Retina (tissue), 1 donor: Measurements from ENCODE around the gene PREB.

Source experiments
- DNase-seq: peaks from one replicate; pipeline ENCODE4 v3.0.0-alpha.2; 2016

PREB gene

GRCh38 chr2:27152102-27152795 lies 17.8 kb upstream of the PREB start:
- no peak for DNase-seq

DNA sequence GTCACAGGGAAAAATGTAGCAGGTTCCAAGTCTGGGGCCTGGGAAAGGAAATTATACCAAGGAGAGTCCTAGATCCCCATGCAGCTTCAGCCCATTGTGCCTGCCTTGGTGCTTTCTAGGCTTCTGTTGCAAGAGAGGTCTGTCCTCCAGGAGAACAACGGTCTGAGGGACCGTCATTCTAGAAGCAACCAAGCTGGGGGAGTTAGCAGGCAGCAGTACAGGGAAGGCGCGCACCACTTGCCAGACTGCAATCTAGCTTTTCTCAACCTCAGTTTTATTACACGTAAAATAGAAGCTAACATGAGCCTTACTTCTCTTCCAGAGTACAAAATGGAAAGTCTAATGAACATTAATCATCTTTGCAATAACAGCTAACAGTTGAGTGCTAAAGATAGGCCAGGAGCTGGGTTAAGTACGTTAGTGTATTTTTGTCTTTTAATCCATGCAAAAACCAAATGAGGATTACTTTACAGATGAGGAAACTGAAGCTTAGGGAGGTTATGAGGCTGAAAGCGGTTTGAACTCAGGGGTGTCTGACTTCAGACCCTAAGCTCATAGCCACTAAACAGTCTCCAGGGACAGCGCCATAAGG lies 16.3 kb upstream of the PREB start:
- no peak for DNase-seq

GRCh38 chr2:27149570-27150405 lies 15.4 kb upstream of the PREB start:
- DNase-seq, result no peak

GRCh38 chr2:27148801-27149439 lies 14.5 kb upstream of the PREB start, which contains the start of gene TCF23:
TCF23 (plus strand) TSS chr2:27149004; CDS start chr2:27149134, 130 bp downstream.
- DNase-seq, result no peak

DNA sequence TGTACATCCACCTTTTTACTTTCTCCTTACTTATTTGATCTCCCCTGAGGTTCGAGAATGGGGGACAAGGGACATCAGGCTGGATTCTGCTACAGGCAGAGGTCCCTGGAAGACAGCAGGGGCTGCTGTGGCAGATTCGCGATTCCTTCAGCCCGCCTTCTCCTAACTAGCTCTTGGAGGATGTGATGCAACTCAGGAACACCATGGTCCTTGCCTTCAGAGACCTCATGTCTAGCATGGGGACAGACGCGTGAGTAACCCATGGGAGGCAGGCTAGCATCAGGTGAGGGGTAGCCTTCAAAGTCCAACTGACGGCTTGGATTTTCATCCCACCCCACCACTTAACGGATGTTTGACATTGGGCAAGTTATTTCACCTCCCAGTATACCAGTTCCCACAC lies 13.5 kb upstream of the PREB start:
- DNase-seq, result no peak

GRCh38 chr2:27145682-27146081 lies 11.2 kb upstream of the PREB start:
- no peak for DNase-seq

DNA sequence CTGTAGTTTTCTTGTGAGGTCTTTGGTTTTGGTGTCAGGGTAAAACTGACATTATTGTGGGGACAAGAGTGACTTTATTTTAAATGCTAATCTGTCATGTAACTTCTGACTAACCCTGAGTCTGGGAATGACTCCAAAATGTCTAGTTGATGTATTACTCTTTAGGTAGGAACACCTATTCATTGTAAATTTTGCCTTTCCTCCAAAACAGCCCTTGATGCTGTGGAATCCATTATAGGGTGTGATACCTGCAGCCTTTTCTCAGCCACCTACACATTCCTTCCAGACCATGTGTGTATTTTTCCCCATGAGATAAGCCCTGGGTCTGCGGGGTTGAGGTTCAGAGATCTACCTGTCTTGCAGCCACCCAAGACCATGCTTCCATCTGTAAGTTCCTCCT lies 8.8 kb upstream of the PREB start:
- no peak for DNase-seq

DNA sequence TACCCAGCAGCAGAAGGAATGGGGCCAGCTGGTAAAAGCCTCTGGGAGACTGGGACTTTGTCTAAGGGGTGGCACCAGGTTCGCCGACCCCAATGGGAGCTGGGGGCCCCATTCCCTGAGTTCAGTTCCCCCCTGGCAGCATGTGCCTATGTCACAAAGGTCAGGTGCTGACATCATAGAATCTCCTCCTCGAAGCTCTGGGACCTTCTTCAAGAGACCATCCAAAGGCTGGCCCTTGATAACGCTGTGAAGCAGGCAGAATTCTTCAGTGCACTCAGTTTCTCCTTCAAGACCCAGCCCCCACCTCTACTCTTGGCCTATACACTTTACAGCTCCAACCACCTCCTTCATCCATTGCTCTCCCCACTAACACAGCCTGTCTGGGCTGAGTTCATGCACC lies 4.9 kb upstream of the PREB start, which contains the start of gene PRR30:
Gene PRR30, minus strand, starts transcription at position 101 of the 400 bp plus-strand sequence. CDS start 1,081 bp downstream, outside the sequence.
- no peak for DNase-seq

DNA sequence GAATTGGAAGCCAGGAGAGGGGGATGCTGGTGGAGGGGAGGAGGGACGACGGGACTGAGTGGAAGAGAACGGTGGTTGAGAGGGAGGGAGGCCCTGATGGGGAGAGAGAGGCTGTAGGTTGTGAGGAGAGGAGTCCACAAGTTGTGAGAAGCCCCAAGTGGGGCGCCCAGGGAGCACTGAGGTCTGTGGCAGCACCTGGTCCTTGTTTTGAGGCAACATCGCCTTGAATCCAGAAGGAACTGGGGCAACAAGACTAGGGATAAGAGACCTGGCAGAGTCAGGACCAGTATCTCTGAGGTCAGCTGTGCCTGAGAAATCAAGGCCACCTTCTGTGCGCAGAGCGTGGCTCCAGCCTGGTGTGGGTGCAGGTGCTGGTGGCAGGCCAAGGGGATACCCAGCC lies 3.7 kb upstream of the PREB start:
- no peak for DNase-seq

- no peak for DNase-seq
These were observed 3.0 kb upstream of the PREB start for GRCh38 chr2:27137322-27137935.

GRCh38 chr2:27136751-27137150 lies 2.3 kb upstream of the PREB start:
- no peak for DNase-seq

GRCh38 chr2:27135478-27135955 lies 1.1 kb upstream of the PREB start:
- DNase-seq, result no peak

DNA sequence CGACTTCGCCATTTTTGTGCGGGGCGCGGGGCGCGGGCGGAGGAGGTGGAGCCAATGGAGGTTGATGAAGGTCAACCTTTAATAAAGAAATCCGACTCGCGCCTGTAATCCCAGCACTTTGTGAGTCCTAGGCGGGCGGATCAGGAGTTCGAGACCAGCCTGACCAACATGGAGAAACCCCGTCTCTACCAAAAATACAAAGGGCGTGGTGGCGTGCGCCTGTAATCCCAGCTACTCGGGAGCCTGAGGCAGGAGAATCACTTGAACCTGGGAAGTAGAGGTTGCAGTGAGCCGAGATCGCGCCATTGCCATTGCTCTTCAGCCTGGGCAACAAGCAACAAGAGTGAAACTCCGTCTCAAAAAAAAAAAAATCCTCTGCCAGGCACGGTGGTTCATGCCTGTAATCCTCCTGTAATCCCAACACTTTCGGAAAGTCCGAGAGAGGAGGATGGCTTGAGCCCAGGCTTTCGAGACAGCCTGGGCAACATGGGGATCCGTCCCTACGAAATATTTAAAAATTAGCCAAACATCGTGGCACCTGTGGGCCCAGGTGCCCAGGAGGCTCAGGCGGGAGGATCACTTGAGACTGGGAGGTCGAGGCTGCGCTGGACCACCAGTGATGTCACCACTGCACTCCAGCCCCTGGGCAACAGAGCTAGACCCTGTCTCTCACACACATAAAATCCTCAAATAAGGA lies 493 bp upstream of the PREB start:
- no peak for DNase-seq

- no peak for DNase-seq
These were observed 1.1 kb downstream of the PREB start for GRCh38 chr2:27133195-27133875.

DNA sequence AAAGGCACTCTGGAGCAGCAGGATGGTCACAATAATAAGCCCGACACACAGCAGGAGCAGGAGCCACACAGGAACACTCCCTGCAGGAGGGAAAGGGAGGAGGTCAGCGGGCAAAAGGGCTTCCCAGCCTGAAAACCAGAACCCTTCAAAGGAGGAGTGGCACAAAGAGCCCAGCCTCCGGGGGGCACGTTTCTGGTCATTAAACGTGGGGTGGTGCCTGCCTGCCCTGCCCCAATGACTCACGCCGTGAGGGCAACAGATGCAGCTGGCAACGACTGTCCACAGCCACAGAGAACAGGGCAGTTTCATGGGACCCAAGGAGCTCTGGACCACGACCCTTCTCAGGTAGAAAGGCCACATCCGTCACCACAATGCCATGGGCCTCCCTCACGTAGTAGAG lies 3.0 kb downstream of the PREB start:
- no peak for DNase-seq

DNA sequence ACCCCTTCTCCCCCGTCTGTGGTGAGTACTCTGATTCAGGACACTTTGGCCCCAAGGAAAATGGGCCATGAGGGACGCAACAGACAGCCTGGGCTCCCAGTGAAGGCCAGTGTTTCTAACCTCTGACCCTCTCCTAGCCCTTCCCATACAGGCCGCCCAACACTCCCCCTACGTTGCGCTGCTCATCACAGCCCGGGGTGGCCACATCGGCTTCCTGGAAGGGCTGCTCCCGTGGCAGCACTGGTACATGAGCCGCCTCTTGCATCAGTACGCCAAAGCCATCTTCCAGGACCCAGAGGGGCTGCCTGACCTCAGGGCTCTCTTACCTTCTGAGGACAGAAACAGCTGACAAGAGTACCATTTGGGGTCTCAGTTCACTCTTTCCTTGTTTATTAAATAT lies 4.0 kb downstream of the PREB start:
- DNase-seq, result no peak

DNA sequence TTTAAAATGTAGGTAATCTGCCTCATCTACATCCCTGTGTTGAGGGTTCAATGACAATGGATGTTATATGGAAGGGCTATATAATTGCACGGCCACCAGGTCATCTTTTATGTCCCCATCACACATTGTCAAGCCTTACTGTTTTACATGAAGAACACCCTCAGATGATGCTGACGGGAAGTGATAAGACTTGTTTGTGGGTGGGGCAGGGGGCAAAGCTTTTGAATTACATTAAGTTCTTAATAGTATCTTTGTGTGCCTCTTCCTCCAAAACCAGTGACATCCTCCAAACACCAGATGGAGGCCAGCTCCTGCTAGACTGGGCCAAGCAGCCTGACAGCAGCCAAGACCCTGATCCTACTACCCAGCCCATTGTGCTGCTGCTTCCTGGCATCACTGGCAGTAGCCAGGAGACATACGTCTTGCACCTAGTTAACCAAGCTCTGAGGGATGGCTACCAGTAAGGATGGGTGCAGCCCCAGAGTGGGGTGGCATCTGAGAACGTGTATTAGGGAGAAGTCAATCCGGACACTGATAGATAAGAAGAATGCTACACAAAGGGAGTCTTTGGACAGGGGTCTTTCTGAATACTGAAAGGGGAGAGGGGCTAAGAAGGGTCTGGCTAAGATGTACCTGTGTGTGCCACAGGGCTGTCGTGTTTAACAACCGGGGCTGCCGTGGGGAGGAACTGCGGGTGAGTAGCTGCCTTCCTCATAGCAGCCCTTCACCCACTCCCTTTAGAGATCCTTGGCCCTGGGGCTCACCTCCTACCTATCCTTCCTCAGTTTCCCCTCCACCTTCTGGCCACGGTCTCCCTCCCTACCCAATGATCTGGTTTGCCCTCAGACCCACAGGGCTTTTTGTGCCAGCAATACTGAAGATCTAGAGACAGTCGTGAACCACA lies 5.5 kb downstream of the PREB start:
- no peak for DNase-seq

DNA sequence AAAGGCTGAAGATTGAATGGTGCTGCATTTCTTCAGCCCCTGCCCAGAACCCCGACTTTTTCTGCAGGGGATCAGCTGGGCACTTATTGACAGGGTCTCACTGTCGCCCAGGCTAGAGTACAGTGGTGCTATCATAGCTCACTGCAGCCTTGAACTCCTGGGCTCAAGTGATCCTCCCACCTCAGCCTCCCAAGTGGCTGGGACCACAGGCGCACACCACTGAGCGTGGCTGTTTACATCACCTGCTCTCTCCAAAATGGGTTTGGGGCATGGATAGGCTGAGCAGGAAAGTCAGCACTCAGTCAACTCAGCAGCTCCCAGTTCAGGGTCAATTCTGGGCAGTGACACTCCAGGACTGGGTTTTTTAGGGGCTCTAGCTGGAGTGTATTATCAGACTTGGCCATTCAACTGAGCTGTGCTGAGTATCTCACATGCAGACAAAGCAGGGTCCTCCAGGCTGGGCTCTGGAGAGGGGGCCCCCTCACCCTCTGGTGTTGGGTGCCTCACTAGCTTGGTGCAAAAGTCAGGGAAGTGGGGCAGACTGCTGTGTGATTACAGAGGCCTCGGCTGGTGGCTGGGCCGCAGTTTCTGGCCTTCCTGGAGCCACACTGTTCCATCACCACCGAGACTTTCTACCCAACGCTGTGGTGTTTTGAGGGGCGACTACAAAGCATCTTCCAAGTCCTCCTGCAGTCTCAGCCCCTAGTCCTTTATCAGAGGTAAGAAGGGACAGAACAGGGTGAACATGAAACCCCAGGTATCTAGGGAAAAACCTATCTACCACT lies 6.4 kb downstream of the PREB start:
- no peak for DNase-seq

DNA sequence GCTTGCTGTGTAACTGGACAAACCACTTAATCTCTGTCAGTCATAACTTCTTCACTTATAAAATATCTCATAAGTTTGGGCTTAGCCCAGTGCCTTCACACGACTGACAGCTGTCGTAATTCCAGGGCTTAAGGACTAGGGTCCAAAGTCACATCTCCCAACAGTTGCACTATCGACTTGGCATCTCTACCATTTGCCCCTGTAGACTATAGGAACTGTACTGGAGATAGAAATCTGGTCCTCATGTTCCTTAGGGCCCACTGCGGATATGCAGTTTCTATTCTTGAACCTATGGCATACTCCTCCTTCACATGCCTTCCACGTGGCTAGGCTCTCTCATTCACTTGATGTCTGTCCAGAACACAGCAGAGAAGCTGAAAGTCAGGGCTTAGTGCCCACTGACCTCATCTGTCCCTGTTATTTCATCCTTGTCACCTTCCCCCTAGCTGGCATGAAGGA lies 8.2 kb downstream of the PREB start:
- no peak for DNase-seq
